ENCODE measurements around the gene SHISAL1.
A peak's percentile ranks its signal among the peaks of the same experiment; 100 is the strongest.
"Not testable (repeated sequence)": the region's sequence is repeated elsewhere in the genome, so short reads cannot be mapped to it uniquely, and the experiment has no call there.

The SHISAL1 gene

DNA sequence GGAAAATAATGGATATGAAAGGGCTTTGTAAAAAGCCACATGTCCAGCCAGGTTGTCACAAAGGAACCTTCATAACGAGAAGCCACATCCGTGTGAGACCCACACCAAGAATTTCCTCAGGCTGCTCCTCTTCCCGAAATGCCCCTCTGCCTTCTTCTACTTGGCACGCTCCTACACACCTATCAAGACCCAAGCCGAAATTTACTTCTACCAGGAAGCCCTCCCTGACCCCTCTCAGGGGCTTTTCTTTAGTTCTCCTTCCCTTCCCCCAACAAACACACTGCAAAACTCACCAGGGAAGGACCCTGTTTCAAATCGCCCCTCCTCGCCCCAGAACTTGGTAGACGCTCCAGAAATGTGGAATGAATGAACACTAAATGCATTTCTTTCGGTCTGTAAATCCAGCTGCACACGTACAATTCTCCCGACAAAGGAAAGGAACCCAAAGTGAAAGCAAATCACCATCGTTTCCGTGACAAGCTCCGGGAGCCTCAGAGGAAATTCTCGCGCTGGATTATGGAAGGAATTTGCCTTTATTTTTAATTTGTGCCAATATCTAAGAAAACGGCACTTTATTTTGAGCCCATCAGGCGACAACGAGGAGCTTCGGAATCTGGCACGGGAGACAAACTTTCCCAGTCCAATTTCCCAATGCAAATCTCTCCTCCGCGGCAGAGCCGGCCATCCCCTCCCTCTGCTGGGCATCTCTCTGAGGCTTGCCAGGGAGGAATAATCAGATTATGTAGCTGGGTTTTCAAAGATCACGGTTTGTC is 13.2 kb upstream of the SHISAL1 start:
- peak; percentile 37 for DNase-seq

DNA sequence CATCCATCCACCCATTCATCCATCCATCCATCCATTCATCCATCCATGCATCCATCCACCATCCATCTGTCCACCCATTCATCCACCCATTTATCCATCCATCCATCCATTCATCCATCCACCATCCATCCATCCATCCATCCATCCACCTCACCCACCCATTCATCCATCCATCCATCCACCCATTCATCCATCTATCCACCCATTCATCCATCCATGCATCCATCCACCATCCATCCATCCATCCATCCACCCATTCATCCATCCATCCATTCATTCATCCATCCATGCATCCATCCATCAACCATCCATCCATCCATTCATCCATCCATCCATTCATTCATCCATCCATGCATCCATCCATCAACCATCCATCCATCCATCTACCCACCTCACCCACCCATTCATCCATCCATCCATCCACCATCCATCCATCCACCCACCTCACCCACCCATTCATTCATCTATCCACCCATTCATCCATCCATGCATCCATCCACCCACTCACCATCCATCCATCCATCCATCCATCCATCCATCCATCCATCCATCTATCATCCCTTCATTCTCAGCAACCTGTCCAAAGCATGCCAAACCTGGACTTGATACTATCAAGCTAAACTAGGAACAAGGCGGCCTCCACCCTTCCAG is 10.5 kb upstream of the SHISAL1 start:
- not testable (repeated sequence) for DNase-seq

DNA sequence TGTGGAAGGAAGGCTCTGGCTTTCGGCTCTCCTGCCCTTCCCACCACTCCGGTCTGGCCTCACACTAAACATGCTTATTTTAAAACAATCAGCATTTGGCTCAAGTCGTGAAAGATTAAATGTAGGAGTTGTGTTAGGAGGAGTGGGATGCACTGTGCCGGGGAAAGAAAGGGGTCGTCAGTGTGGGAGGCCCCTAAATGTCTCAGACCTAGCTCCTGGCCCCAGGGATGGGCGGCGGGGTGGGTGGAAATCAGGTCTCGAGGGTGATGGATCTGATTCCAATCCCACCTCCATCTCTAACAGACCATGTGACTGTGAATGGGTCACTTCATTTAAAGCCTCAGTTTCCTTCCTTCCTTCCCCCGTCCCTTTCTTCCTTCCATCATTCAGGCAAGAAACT is 6.9 kb upstream of the SHISAL1 start:
- DNase-seq: no peak

DNA sequence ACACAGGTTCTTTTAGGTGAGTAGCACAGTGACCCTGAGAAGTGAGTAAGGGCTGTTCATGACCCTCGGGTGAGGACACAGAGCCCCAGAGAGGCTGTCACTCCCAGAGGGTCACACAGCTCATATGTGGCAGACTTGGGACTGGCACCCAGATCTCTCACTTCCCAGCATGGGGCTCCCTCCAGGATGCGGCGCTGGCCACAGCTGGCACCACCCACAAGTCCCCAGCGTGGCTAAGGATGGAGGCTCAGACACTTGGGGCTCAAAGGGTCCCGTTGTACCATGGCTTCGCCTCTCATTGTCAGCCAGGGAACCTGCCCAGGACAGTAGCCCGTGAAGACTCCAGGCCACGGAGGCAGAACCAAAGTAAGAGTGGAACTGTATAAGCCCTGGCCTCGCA is 6.0 kb upstream of the SHISAL1 start:
- no peak for DNase-seq

DNA sequence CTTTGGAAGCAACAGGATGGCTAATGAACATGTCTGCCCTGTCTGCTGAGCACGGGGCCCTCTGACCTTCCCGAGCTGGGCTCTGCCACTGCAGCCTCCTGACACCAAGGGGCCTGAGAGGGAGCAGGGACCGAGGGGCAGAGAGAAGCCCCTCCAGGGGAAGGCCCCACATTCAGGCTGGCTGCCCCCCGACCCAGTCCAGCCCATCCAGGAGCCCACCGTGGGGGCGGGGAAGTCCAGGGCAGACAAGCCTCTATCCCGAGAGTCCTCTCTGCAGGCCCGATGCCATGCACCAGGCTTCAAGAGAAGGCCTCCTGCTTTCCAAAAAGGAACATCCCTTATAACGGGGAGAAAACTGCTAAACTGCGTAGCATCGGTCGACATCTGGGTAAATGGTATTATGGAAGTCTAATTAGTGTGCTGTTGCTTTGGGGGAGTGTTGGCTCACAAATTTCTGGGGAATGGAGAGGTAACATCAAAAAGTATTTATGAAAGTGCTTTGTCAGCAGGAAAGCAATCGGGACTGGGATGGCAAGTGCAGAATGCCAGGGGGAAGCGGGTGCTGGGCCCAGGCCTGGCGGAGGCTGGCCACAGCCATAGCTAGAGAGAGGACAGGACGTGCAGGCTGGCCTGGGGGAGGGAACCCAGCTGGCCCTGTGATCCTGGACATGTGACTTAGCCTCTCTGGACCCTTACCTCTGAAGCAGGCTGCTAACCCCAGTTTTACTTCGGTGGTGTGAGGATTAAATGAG is 5.3 kb upstream of the SHISAL1 start:
- DNase-seq: no peak

DNA sequence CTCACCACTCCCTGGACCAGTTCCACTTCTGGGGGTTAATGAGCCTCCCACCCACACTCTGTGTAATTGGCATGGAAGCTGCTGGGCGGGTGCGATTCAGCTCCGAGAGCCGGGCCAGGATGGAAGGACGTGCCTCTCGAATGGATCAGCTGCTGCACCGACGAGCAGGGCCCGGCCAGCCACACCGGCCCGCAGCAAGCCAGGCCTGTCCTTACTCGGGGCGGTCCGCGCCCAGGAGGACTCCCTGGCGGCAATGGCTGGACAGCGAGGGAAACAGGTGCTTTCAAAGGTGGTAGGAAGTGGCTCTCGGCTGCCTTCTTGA is 4.3 kb upstream of the SHISAL1 start:
- DNase-seq: no peak

DNA sequence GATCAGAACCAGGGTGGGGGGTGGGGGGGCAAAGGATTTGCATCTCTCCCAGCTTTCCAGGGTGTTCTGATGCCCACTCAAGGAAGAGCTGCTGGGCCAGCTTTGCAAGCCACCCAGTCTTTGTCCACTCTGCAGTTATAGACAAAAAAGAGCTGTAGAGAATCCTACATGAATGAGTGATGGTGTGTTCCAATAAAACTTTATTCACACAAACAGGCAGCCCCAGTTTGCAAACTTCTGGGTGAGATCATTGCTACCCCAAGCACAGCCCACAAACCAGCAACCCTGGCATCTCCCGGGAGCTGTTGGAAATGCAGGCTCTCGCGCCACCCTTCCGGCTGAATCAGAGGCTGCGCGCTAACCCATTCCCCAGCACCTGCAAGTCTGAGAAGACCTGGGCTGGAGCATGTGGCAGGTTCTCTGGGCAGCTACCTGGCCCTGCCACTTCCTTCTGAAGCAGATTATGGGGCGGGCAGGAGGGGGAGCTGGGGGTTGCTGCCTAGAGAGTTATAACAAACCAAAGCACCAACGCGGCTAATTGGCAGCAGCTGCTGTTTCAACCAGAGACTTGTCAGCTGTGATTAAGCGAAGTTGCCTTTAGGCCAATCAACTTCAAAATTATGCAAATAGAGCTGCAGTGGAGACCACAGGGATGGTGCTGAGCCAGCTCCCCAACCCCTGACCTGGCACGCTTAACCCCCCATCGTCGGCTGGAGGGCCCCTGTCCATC is 3.8 kb upstream of the SHISAL1 start:
- DNase-seq: no peak

DNA sequence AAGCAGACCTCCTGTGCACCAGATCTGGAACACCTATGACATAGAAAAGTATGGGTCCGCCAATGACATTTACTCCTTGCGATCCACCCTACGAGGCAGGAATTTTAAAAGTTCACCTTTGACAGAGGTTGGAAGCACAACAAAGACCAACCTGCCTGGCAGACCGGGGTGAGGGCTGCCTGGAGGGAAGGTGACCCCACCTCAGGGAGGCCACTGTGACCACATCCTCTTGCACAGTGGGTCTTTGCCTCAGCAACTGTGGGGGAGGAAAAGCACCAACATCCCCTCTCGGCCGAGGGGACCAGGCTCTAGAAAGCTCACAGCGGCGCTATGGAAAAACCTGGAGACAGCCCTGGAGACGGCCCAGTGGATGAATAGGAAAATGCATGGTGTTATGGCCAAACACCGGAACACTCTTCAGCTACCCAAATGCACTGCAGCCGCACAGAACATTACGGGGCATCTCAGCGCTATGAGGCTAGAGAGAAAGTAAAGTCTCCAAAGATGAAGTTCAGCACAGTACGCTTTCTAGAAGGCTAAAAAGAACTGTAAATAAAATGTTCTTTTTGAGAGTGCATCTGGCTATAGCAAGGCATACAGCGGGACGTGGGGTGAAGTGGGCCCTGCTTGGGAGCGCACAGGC is 1.8 kb upstream of the SHISAL1 start:
- DNase-seq: no peak

DNA sequence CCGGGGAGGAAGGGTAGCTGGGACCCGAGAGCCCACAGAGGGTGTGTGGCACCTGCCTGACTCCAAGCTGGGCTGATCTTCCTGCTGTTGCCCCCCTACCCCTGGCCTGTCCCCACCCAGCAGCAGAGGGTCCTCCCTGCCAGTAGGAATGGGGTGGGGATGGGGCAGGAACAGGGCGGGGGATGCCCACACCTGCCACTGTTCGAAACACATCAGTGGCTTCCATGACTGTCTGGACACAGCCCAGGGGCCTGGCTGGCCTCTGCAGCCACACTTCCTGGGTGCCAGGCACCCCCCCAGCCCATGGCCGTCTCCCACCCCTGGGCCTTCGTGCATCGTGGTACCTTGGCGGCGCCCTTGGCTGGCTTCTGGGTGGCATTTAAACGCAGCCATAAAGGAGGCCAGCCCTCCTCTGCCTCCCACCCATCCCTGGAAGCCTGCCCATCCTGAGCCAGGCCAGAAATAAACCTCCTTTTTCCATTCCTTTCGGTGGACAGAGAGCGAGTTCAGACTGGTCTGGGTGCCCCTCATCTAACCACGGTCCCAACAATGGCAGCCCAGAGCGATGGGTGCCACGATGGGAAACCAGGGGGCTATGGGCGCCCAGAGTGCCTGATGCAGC is 745 bp upstream of the SHISAL1 start:
- DNase-seq: no peak

DNA sequence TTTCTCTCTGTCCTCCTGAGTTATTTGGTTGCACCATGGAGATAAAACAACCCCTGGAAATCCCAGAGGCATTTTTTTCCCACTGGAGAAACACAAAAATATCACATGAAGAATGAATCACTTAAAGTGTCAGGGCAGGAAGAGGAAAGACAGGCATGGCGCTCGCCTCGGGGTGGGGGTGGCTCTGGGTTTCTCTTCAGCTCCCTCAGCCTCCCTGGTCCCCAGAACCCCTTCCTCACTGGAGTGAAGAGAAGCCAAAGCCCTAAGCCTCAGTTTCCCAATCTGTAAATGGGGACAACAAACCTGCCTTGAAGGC is 938 bp downstream of the SHISAL1 start:
- peak; percentile 60 for DNase-seq

DNA sequence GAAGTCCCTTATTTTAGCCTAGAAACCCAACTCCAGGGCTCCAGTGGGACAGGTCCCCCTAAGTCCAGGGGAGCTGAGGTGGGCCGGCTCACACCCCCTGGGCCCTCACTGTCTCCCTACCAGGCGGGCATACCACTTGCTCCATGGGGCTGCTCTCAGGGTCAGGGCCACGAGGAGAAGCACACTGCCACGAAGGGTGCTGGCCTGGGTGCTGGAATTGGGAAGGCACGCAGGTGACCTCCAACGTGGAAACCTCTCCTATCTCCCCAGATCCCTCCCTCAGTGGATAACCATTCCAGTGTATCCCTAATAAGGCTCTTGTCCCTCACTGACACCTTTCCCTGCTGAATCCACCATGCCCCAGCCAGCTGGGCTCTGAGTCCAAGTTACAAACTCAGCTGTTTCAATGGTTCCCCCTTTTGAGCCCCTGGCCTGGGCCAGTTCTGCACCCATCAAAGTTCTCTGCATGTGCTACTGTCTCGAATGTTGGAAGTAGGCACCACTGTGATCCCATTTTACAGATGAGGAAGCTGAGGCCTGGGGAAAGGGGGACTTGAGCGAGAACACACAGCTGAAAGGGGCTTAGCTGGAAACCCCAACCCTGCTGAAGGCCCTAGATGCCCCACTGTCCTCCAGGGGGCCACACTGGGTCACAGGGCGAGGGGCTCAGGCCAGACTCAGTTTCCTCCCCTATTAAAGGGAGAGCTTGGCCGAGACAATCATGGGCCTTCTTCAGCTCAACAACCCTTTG is 1.5 kb downstream of the SHISAL1 start:
- DNase-seq: no peak

DNA sequence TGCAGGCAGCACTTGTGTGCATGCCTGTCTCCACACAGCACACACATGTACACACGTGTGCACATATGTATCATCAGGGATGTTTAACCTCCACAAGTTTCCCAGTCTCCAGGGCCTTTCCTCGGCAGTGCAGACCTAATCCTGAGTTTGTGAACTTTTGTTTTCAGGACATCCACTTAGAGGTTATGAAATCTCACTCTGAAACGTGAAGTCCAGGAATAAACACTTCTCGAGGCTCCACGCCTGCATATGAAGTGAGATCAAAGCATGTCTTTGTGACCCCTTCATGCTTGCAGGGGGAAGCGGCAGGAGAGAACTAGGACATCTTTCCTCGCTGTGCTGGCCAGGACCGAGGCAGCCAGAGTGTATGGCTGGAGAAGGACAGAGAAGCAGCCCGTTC is 3.1 kb downstream of the SHISAL1 start:
- no peak for DNase-seq

DNA sequence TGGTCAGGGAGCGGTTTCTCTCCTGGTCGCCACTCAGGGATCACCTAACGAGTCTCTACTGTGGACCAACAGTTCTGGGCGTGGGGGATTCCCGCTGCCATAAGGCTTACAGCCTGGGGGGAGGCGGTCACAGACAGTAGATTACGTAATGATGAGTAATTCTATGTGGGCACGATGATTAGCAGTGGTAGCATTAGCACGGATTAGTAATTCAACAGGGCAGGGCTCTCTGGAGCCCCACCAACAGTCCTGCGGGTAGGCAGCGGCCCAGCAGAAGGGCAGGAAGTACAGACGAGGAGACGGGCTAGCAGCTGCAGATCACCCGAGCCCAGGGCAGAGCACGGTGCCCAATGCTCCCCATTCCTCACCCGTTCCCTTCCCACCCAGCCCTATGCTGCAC is 3.6 kb downstream of the SHISAL1 start:
- DNase-seq: peak; percentile 93

DNA sequence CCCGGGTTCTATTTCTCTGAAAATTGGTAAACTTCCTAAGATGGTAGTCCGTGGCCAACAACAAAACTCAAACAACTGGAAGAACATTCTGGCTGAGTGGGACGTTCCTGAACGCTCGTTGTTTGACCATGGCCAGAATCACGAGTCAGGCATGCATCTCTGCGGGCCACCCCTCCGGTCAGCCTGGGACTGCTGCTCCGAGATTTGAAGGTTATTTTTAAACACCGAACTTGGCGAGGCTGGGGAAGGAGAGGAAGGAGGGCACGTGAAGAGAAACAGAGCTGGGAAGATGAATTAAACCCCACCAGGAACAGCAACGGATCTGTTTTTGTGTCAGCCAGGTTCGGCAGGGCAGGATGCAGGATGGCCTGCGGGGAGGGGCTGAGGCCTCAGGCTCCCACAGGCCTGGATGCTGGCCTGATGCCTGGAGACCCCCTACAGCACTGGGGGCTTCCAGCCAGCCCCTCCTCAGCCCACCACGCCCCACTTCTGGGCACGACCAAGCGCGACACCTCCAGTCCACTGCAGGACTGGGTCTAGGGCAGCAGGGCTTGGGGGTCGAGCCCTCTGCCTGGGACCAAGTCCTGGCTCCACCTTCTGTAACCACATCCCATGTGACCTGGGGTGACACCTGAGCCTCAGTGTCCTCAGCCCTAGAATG is 5.1 kb downstream of the SHISAL1 start:
- no peak for DNase-seq

DNA sequence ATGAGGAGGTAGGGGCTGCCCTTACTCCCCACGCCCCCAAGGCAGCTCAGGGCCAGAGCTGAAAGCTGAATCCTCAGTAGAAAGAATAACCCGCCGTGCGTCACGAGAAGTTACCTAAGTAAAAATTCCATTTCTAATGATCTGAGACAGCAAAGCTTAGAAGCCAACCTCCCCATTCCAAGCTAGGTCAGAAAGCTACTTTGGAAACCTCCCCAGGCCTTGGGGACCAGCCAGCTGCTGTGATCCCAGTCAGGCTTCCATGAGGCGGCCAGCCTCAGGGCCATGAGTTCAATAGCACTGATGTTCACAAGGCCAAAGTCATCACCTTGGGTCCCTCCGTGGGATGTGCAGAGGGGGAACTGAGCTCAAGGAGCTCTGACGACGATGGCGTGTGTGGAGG is 6.9 kb downstream of the SHISAL1 start:
- DNase-seq: peak; percentile 10

DNA sequence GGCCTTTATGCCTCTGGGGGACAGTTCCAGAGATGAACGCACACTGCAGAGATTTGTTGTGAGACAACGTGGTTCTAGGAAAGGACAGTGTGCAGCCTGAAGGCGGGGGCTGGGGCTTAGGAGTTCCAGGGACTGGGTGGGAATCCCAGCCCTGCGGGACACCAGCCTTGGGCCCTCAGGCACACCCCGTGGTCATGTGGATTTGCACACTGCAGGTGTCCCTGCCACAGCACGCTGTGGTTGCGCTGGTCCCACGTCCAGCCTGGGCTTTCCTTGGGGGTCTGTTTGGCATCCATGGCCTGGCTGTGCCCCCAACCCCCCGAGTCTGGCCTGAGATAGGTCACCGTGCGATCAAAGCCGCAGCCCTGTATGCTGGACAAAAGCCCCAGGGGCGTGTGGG is 7.3 kb downstream of the SHISAL1 start:
- DNase-seq: no peak

DNA sequence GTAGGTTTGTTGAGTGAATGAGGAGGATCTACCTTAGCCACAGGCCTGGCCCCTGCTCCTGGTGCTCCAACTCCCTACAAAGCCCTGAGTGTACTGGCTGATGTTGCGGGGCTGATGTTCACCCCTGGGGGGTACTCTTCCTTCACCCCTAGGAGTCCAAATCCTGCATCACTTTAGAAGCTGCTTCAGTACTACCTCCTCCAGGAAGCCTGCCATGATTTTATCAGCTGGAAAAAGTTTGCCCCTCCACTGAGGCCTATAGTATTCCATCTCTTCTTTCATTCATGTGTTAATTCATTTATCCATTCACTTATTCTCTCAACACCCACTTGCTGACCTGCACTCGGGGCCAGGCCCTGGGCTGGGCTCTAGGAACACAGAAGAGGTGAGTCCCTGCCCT is 7.8 kb downstream of the SHISAL1 start:
- no peak for DNase-seq

DNA sequence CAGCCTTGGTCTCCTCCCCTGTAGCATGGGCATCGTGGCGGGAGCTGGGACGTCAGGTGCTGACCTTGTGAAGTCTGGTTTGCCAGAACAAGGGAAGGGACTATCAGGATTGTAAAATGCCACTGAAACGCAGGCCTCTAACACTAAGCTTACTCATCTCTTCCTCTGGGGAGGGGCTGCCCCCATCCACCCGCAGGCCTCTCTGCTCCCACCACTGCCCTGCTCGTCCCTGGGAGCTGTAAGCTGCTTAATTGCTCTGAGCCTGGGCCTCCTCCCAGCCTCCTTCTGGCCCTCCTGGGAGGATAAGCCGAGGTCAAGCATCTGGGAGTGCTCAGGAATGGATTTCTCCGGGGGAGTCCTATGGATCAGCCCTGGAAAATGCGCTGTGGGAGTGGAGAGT is 8.4 kb downstream of the SHISAL1 start:
- DNase-seq: no peak

DNA sequence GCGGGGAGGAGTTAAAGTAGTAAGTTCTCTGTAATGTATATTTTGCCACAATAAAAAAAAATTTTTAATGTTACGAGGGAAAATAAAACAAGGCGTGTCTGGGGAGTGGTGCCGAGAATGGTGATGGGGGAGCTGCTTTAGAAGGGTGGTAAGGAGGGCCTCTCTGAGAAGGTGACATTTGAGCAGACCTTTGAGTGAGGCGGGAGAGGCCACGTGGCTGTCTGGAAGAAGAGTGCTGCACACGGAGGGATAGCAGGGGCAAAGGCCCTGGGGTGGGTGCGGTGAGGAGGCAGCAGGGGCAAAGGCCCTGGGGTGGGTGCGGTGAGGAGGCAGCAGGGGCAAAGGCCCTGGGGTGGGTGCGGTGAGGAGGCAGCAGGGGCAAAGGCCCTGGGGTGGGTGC is 10.4 kb downstream of the SHISAL1 start:
- not testable (repeated sequence) for DNase-seq

DNA sequence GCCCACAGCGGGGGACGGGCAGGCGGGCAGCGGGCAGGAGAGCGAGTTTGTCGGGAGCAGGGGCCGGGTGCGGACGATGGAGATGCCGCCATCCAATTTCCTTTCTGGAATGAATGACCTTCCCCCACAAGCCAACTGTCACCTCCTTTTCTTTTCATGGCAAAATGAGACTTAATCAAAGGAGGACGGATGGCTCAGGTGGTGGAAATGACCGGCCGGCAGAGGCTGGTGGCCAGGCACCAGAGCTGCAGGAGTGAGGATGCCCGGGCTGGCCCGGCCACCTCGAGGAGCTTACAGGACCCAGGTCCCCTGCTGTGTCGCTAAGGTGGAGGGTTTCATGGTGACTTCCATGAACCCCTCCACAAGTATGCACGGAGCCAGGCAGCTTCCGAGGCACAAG is 11.7 kb downstream of the SHISAL1 start:
- no peak for DNase-seq

DNA sequence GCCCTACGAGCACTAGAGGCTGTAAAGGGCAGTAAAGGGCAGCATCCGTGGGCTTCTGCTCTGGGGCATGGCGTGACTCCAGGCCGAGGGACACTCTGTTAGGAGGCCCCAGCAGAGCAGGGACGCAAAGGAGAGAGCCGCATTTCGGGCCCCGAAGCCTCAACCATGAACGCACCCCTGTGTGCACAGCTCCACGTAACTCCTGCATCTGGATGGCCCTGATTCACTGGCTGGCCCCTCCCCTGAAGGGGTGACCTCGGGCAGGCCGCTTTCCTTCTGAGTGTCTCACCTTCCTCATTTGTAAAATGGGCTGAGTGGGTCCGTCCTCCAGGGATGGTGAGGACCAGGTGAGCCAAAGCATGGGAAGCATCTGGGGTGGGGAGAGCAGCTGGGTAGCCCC is 13.6 kb downstream of the SHISAL1 start:
- no peak for DNase-seq
